Central memory CD8-positive, alpha-beta T cell (primary cell): ENCODE data around the gene RAB12.

ENCODE experiments used
- ATAC-seq: fragments of 150-1000 bp; cut with Tn5 transposase; replicated peaks from 2 replicates; pipeline ENCODE4 v1.10.0; 2022; ENCODE audit warnings: mild to moderate bottlenecking, moderate FRiP score, moderate number of reproducible peaks; ENCODE audit not compliant: poor library complexity, severe bottlenecking; ENCODE audit errors: extremely low read depth
- DNase-seq, 2 donors: peaks; one replicate each; pipeline ENCODE4 v3.0.0; 2021; ENCODE audit warnings: low spot score in 2 of 2
- H3K27ac Mint-ChIP-seq: one replicate; pipeline ENCODE4 v1.8.0; 2022; ENCODE audit warnings: low read depth, mild to moderate bottlenecking, moderate library complexity, mixed read lengths
- H3K27me3 Mint-ChIP-seq: one replicate; pipeline ENCODE4 v1.8.0; 2022; ENCODE audit warnings: mixed read lengths
- H3K36me3 Mint-ChIP-seq: one replicate; pipeline ENCODE4 v1.8.0; 2022; ENCODE audit warnings: mild to moderate bottlenecking, moderate library complexity, mixed read lengths; ENCODE audit not compliant: insufficient read depth
- H3K4me1 Mint-ChIP-seq: one replicate; pipeline ENCODE4 v1.8.0; 2022; ENCODE audit warnings: mixed read lengths
- H3K4me3 Mint-ChIP-seq: one replicate; pipeline ENCODE4 v1.8.0; 2022; ENCODE audit warnings: mild to moderate bottlenecking, moderate library complexity, mixed read lengths
- H3K9me3 Mint-ChIP-seq: one replicate; pipeline ENCODE4 v1.8.0; 2022; ENCODE audit warnings: mixed read lengths

The RAB12 gene

DNA sequence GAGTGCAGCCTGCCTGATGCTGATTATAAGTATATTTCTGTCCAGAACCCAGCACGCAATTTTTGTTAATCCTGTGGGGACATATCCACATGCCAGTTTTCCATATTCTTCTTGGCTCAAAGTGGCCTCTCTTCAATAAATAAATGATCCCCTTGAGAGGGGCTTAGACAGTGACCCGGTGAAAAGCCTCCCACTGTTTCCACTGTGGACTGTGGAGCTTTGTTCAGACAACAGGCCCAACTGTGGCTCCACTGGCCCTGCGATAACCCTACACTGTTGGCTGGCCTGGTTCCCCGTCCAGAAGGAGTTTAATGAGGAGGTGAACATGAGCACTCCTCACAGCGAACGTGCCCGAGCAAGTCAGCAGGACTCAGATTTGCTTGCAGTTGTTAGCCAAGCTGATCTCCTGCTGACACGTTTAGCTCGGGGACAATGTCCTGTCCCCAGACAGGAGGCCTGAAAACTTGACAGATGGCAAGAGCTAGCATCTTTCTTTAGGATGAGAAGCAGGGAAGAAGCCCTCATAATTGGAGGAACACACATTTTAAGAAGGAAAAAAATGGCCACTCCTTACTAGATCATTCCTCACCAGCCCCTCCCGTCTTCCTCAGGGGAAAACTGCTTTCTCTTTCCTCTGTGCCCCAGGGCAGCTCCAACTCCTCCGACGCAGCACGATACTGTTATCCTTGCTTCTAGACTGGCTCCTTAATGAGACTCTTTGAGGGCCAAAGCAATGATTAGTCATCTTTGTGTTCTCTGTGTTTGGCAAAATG lies 76.1 kb downstream of the RAB12 start:
- no peak overlapping the region for H3K4me3 Mint-ChIP-seq
- H3K27ac Mint-ChIP-seq = no peak overlapping the region
- H3K4me1 Mint-ChIP-seq = no peaks in the 10 kb centered on the region
- no peaks in the 10 kb centered on the region for H3K9me3 Mint-ChIP-seq
- H3K36me3 Mint-ChIP-seq = peaks cover 3% of the 10 kb centered on the region
- DNase-seq (no peak), ATAC-seq (no peak)
- peaks cover 35% of the 10 kb centered on the region for H3K27me3 Mint-ChIP-seq

DNA sequence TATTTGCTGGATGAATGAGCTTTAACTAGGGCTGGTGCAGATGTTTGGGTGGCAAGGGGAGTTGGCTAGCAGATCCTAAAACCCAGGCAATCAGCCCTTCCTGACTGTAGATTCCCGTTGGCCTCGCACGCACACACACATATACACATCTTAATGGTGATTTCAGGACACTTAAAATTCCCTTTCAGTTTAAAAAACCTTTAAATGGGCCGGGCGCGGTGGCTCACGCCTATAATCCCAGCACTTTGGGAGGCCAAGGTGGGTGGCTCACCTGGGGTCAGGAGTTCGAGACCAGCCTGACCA lies 76.6 kb downstream of the RAB12 start:
- ATAC-seq = no peak
- Mint-ChIP-seq H3K36me3 (peaks cover 3% of the 10 kb centered on the region), H3K9me3 (no peaks in the 10 kb centered on the region), H3K27me3 (peaks cover 40% of the 10 kb centered on the region), H3K4me3 (no peak overlapping the region), H3K4me1 (no peaks in the 10 kb centered on the region), H3K27ac (no peak overlapping the region)
- no peak for DNase-seq

DNA sequence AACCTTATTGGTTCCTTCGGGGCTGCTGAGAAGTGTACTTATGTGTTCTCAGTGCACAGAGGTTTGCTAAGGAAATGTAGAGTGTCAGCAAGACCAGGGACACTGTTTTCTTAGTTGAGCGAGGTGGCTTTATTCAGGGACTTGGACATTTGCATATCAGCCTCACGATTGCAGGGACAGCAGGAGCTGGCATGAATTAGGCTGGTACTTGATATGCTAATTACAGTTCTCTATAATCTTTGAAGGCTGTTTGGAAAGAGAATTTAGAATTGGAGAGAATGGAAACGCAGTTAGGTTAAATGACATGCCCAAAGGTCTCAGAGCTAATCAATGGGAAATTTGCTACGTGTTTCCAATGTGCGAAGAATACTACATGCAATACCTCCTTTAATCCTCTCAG lies 77.4 kb downstream of the RAB12 start:
- Mint-ChIP-seq H3K27me3 (peaks cover 48% of the 10 kb centered on the region), H3K4me1 (no peaks in the 10 kb centered on the region), H3K36me3 (peaks cover 3% of the 10 kb centered on the region), H3K4me3 (no peak overlapping the region), H3K27ac (no peak overlapping the region), H3K9me3 (no peaks in the 10 kb centered on the region)
- DNase-seq (no peak), ATAC-seq (no peak)

DNA sequence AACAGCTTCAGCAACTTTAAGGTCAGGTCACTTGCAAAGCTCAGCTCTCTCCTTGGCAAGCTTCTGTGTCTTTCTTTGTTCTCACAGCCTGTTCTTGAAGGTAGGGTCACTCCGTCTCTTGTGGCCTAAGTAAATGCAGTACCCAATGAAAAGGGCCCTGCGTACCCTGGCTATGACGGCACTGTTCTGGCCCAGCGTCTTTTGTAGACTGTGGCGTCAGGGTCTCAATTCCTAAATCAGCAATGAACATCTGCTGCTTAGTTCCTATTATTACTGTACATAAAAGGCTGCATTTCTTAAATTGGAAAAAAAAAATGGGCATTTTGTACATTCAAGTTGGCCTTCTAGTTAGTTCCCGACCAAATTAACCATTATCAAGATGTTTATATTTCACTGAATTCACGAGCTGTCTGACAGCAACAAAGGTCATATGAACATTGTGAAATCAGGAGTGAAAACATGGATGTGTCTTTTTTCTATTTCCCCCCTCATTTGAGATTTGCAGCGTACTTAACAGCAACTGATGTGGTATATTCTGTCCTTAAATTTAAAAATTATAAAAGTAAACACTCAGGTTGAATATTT lies 79.1 kb downstream of the RAB12 start:
- DNase-seq (no peak), ATAC-seq (no peak)
- no peaks in the 10 kb centered on the region for H3K9me3 Mint-ChIP-seq
- H3K27ac Mint-ChIP-seq = no peak overlapping the region
- H3K36me3 Mint-ChIP-seq = peaks cover 3% of the 10 kb centered on the region
- H3K4me1 Mint-ChIP-seq = no peaks in the 10 kb centered on the region
- peaks cover 48% of the 10 kb centered on the region for H3K27me3 Mint-ChIP-seq
- H3K4me3 Mint-ChIP-seq = no peak overlapping the region

DNA sequence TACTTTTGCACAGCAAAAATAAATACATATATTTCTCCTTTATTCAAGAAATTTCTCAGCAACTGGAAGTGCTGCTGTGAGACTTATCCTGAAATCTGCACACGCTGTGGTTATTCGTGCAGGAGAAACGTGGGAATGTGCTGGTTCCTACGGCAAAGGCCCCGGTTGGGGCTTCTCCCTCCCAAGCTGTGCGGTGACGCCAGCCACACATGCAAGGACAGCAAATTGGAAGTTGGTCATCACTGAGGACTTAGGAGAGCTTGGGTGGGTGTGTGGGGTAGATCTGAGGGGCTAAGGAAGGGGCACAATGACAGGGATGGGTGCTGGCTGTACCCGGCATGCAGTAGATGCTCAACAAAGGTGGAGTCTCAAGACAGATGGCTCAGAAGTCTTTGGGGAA lies 79.6 kb downstream of the RAB12 start:
- Mint-ChIP-seq H3K9me3 (no peaks in the 10 kb centered on the region), H3K4me1 (no peaks in the 10 kb centered on the region), H3K4me3 (no peak overlapping the region)

More for the DNA sequence above, 79.6 kb downstream of the RAB12 start:
- ATAC-seq (no peak), DNase-seq (no peak)
- peaks cover 48% of the 10 kb centered on the region for H3K27me3 Mint-ChIP-seq
- peaks cover 3% of the 10 kb centered on the region for H3K36me3 Mint-ChIP-seq
- no peak overlapping the region for H3K27ac Mint-ChIP-seq
